Measurements from ENCODE around the gene SEMA5A.
A peak's percentile ranks its signal among the peaks of the same experiment; 100 is the strongest.

Gene SEMA5A

DNA sequence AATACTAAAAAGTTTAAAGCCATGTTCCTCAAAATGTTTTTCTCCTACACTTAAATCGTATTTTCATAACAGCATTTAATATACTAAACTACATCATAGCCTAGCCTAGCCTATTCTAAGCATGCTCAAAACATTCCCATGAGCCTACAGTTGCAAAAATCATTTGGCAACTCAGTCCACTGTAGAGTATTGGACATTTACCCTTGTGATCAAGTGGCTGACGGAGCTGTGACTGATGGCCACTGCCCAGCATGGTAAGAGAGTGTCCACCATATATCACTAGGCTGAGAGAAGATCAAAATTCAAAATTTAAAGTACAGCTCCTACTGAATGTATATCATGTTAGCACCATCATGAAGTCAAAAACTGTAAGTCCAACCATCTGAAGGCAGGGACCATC is 30.9 kb downstream of the SEMA5A start:
- Histone ChIP-seq H3K27ac (ENCODE audit: low read depth, low read length) (no peak overlapping the region), H3K27me3 (ENCODE audit: insufficient read depth, low read length) (no peaks in the 10 kb centered on the region)

GRCh38 chr5:9513827-9514226 is 32.0 kb downstream of the SEMA5A start:
- Histone ChIP-seq H3K36me3 (ENCODE audit: insufficient read depth, low read length) (no peaks in the 10 kb centered on the region), H3K27me3 (ENCODE audit: insufficient read depth, low read length) (no peaks in the 10 kb centered on the region), H3K4me1 (ENCODE audit: control insufficient read depth, insufficient read depth, low read length, unreplicated experiment) (no peaks in the 10 kb centered on the region), H3K79me2 (ENCODE audit: control insufficient read depth, insufficient read depth, low read length, unreplicated experiment) (no peaks in the 10 kb centered on the region), H2AFZ (ENCODE audit: low read length, unreplicated experiment) (no peak overlapping the region), H3K4me3 (ENCODE audit: low read depth, low read length) (no peak overlapping the region), H3K27ac (ENCODE audit: low read depth, low read length) (no peak overlapping the region)

More for the DNA sequence above, 30.9 kb downstream of the SEMA5A start:
- H2AFZ ChIP-seq (ENCODE audit: low read length, unreplicated experiment), result no peak overlapping the region
- H3K4me1 ChIP-seq (ENCODE audit: control insufficient read depth, insufficient read depth, low read length, unreplicated experiment), result no peaks in the 10 kb centered on the region
- H3K79me2 ChIP-seq (ENCODE audit: control insufficient read depth, insufficient read depth, low read length, unreplicated experiment), result no peaks in the 10 kb centered on the region
- no peak overlapping the region for H3K4me3 ChIP-seq (ENCODE audit: low read depth, low read length)
- H3K36me3 ChIP-seq (ENCODE audit: insufficient read depth, low read length), result no peaks in the 10 kb centered on the region

GRCh38 chr5:9512457-9512856 is 33.4 kb downstream of the SEMA5A start:
- Histone ChIP-seq H3K27ac (ENCODE audit: low read depth, low read length) (no peak overlapping the region), H3K4me1 (ENCODE audit: control insufficient read depth, insufficient read depth, low read length, unreplicated experiment) (no peaks in the 10 kb centered on the region), H3K79me2 (ENCODE audit: control insufficient read depth, insufficient read depth, low read length, unreplicated experiment) (no peaks in the 10 kb centered on the region), H3K27me3 (ENCODE audit: insufficient read depth, low read length) (no peaks in the 10 kb centered on the region), H3K4me3 (ENCODE audit: low read depth, low read length) (no peak overlapping the region), H2AFZ (ENCODE audit: low read length, unreplicated experiment) (no peak overlapping the region), H3K36me3 (ENCODE audit: insufficient read depth, low read length) (no peaks in the 10 kb centered on the region)

GRCh38 chr5:9507974-9508373 is 37.9 kb downstream of the SEMA5A start:
- no peak overlapping the region for H3K27ac ChIP-seq (ENCODE audit: low read depth, low read length)
- no peaks in the 10 kb centered on the region for H3K79me2 ChIP-seq (ENCODE audit: control insufficient read depth, insufficient read depth, low read length, unreplicated experiment)
- H3K27me3 ChIP-seq (ENCODE audit: insufficient read depth, low read length), result no peaks in the 10 kb centered on the region
- no peak overlapping the region for H2AFZ ChIP-seq (ENCODE audit: low read length, unreplicated experiment)
- H3K36me3 ChIP-seq (ENCODE audit: insufficient read depth, low read length), result no peaks in the 10 kb centered on the region
- H3K4me1 ChIP-seq (ENCODE audit: control insufficient read depth, insufficient read depth, low read length, unreplicated experiment), result no peaks in the 10 kb centered on the region
- H3K4me3 ChIP-seq (ENCODE audit: low read depth, low read length), result no peak overlapping the region

- no peak overlapping the region for H2AFZ ChIP-seq (ENCODE audit: low read length, unreplicated experiment)
- no peak overlapping the region for H3K4me3 ChIP-seq (ENCODE audit: low read depth, low read length)
- no peaks in the 10 kb centered on the region for H3K79me2 ChIP-seq (ENCODE audit: control insufficient read depth, insufficient read depth, low read length, unreplicated experiment)
- no peaks in the 10 kb centered on the region for H3K36me3 ChIP-seq (ENCODE audit: insufficient read depth, low read length)
- H3K4me1 ChIP-seq (ENCODE audit: control insufficient read depth, insufficient read depth, low read length, unreplicated experiment), result no peaks in the 10 kb centered on the region
- H3K27me3 ChIP-seq (ENCODE audit: insufficient read depth, low read length), result no peaks in the 10 kb centered on the region
- H3K27ac ChIP-seq (ENCODE audit: low read depth, low read length), result no peak overlapping the region
These were observed 40.6 kb downstream of the SEMA5A start for GRCh38 chr5:9505225-9505624.

DNA sequence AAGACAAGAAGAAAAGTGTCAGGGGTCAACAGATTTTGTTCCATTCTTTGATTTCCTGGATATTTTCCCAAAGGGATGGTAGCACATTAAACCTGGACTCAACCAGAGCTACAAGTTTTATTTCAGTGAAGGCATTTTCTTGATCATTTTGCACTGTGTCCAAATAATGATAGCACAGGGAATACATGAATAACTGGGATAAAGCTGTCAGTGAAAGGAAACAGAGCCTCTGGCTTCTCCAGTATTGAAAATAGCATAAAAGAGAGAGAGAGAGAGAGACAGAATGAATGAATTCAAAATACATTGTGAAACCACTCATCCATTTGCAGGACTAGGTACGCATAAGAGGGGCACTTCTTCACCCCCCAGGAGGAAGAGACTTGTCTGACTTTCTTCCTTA is 43.0 kb downstream of the SEMA5A start:
- Histone ChIP-seq H2AFZ (ENCODE audit: low read length, unreplicated experiment) (no peak overlapping the region), H3K4me3 (ENCODE audit: low read depth, low read length) (no peak overlapping the region), H3K36me3 (ENCODE audit: insufficient read depth, low read length) (no peaks in the 10 kb centered on the region), H3K4me1 (ENCODE audit: control insufficient read depth, insufficient read depth, low read length, unreplicated experiment) (no peaks in the 10 kb centered on the region), H3K27me3 (ENCODE audit: insufficient read depth, low read length) (no peaks in the 10 kb centered on the region), H3K27ac (ENCODE audit: low read depth, low read length) (no peak overlapping the region), H3K79me2 (ENCODE audit: control insufficient read depth, insufficient read depth, low read length, unreplicated experiment) (no peaks in the 10 kb centered on the region)

GRCh38 chr5:9502050-9502834 is 43.6 kb downstream of the SEMA5A start:
- H3K27ac ChIP-seq (ENCODE audit: low read depth, low read length), result no peak overlapping the region
- H3K4me3 ChIP-seq (ENCODE audit: low read depth, low read length), result no peak overlapping the region
- no peaks in the 10 kb centered on the region for H3K36me3 ChIP-seq (ENCODE audit: insufficient read depth, low read length)
- no peaks in the 10 kb centered on the region for H3K79me2 ChIP-seq (ENCODE audit: control insufficient read depth, insufficient read depth, low read length, unreplicated experiment)
- H3K4me1 ChIP-seq (ENCODE audit: control insufficient read depth, insufficient read depth, low read length, unreplicated experiment), result no peaks in the 10 kb centered on the region
- no peak overlapping the region for H2AFZ ChIP-seq (ENCODE audit: low read length, unreplicated experiment)
- no peaks in the 10 kb centered on the region for H3K27me3 ChIP-seq (ENCODE audit: insufficient read depth, low read length)

GRCh38 chr5:9500625-9501024 is 45.2 kb downstream of the SEMA5A start:
- no peak overlapping the region for H3K27ac ChIP-seq (ENCODE audit: low read depth, low read length)
- no peak overlapping the region for H2AFZ ChIP-seq (ENCODE audit: low read length, unreplicated experiment)
- H3K79me2 ChIP-seq (ENCODE audit: control insufficient read depth, insufficient read depth, low read length, unreplicated experiment), result no peaks in the 10 kb centered on the region
- H3K36me3 ChIP-seq (ENCODE audit: insufficient read depth, low read length), result no peaks in the 10 kb centered on the region
- H3K4me1 ChIP-seq (ENCODE audit: control insufficient read depth, insufficient read depth, low read length, unreplicated experiment), result no peaks in the 10 kb centered on the region
- H3K27me3 ChIP-seq (ENCODE audit: insufficient read depth, low read length), result no peaks in the 10 kb centered on the region
- no peak overlapping the region for H3K4me3 ChIP-seq (ENCODE audit: low read depth, low read length)

- Histone ChIP-seq H2AFZ (ENCODE audit: low read length, unreplicated experiment) (peak overlapping the region; percentile 12), H3K36me3 (ENCODE audit: insufficient read depth, low read length) (no peaks in the 10 kb centered on the region), H3K27me3 (ENCODE audit: insufficient read depth, low read length) (no peaks in the 10 kb centered on the region), H3K4me3 (ENCODE audit: low read depth, low read length) (no peak overlapping the region), H3K79me2 (ENCODE audit: control insufficient read depth, insufficient read depth, low read length, unreplicated experiment) (no peaks in the 10 kb centered on the region), H3K4me1 (ENCODE audit: control insufficient read depth, insufficient read depth, low read length, unreplicated experiment) (no peaks in the 10 kb centered on the region), H3K27ac (ENCODE audit: low read depth, low read length) (no peak overlapping the region)
These were observed 45.7 kb downstream of the SEMA5A start for GRCh38 chr5:9500193-9500592.

GRCh38 chr5:9499498-9499876 is 46.4 kb downstream of the SEMA5A start:
- Histone ChIP-seq H3K27ac (ENCODE audit: low read depth, low read length) (no peak overlapping the region), H3K27me3 (ENCODE audit: insufficient read depth, low read length) (no peaks in the 10 kb centered on the region), H3K4me3 (ENCODE audit: low read depth, low read length) (no peak overlapping the region)

More at GRCh38 chr5:9499498-9499876, 46.4 kb downstream of the SEMA5A start:
- Histone ChIP-seq H3K4me1 (ENCODE audit: control insufficient read depth, insufficient read depth, low read length, unreplicated experiment) (no peaks in the 10 kb centered on the region), H3K79me2 (ENCODE audit: control insufficient read depth, insufficient read depth, low read length, unreplicated experiment) (no peaks in the 10 kb centered on the region), H3K36me3 (ENCODE audit: insufficient read depth, low read length) (no peaks in the 10 kb centered on the region), H2AFZ (ENCODE audit: low read length, unreplicated experiment) (no peak overlapping the region)
